Effector memory CD4-positive, alpha-beta T cell (primary cell): Measurements from ENCODE around the gene ENOX1.

Experiments used
- DNase-seq, 3 donors: peaks; one replicate each; pipeline ENCODE4 v3.0.0-alpha.2; 2020
- H3K27ac ChIP-seq: 2 replicates; pipeline ENCODE4 v1.7.0; 2013; ENCODE audit warnings: mild to moderate bottlenecking, low read length, moderate library complexity; ENCODE audit not compliant: insufficient read depth, poor library complexity, severe bottlenecking
- H3K27me3 ChIP-seq: replicated peaks from 2 replicates; pipeline ENCODE4 v1.7.0; 2013; ENCODE audit warnings: mild to moderate bottlenecking, low read length; ENCODE audit not compliant: insufficient read depth, control insufficient read depth, poor library complexity, severe bottlenecking
- H3K36me3 ChIP-seq: 2 replicates; pipeline ENCODE4 v1.7.0; 2013; ENCODE audit warnings: mild to moderate bottlenecking, low read length, moderate library complexity; ENCODE audit not compliant: control insufficient read depth, insufficient read depth
- H3K4me1 ChIP-seq: 2 replicates; pipeline ENCODE4 v1.7.0; 2013; ENCODE audit warnings: low read length, mild to moderate bottlenecking; ENCODE audit not compliant: control insufficient read depth, insufficient read depth, poor library complexity, severe bottlenecking
- H3K4me3 ChIP-seq: 2 replicates; pipeline ENCODE4 v1.7.0; 2013; ENCODE audit warnings: low read length, low read depth, mild to moderate bottlenecking; ENCODE audit not compliant: insufficient read depth, poor library complexity, severe bottlenecking
- H3K9me3 ChIP-seq: 2 replicates; pipeline ENCODE4 v1.7.0; 2013; ENCODE audit warnings: mild to moderate bottlenecking, low read length, moderate library complexity; ENCODE audit not compliant: control insufficient read depth

Gene ENOX1

GRCh38 chr13:43441899-43442499 is 344.8 kb downstream of the ENOX1 start:
- H3K27ac ChIP-seq: no peak overlapping the region
- DNase-seq: no peak
- H3K27me3 ChIP-seq: no peaks in the 10 kb centered on the region
- H3K36me3 ChIP-seq: no peaks in the 10 kb centered on the region
- H3K4me1 ChIP-seq: no peaks in the 10 kb centered on the region
- no peaks in the 10 kb centered on the region for H3K9me3 ChIP-seq
- H3K4me3 ChIP-seq: no peak overlapping the region

- H3K4me3 ChIP-seq: no peak overlapping the region
- no peaks in the 10 kb centered on the region for H3K4me1 ChIP-seq
- DNase-seq: no peak
- no peak overlapping the region for H3K27ac ChIP-seq
- no peaks in the 10 kb centered on the region for H3K36me3 ChIP-seq
- no peaks in the 10 kb centered on the region for H3K9me3 ChIP-seq
- H3K27me3 ChIP-seq: no peaks in the 10 kb centered on the region
Observed at GRCh38 chr13:43441464-43441863, 345.3 kb downstream of the ENOX1 start.

- no peaks in the 10 kb centered on the region for H3K27me3 ChIP-seq
- H3K9me3 ChIP-seq: no peaks in the 10 kb centered on the region
- H3K4me1 ChIP-seq: no peaks in the 10 kb centered on the region
- H3K36me3 ChIP-seq: no peaks in the 10 kb centered on the region
- no peak overlapping the region for H3K27ac ChIP-seq
- DNase-seq: no peak
- no peak overlapping the region for H3K4me3 ChIP-seq
Observed at GRCh38 chr13:43434191-43434590, 352.6 kb downstream of the ENOX1 start.

DNA sequence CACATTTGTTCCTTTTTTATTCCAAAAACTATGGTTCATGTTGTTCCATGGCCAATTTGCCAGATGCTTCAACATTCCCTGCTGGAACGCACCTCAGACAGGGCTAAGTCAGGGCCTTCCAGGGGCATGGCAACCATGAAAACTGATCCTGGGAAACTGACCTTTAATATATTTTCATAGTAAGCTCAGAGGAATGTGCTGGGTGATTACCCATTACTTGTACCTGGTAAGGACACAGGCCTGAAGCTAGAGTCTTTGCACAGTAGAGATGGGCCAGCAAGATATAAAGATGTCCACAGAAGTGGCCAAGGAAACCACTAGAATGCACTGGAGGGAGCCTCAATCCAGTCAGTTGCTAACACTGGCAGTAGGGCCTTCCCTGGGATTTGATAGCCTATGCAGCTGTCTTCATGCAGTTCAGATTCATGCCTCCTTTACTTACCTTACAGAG is 353.1 kb downstream of the ENOX1 start:
- H3K9me3 ChIP-seq: no peaks in the 10 kb centered on the region
- H3K4me3 ChIP-seq: no peak overlapping the region
- H3K36me3 ChIP-seq: no peaks in the 10 kb centered on the region
- no peak for DNase-seq
- H3K4me1 ChIP-seq: no peaks in the 10 kb centered on the region
- no peaks in the 10 kb centered on the region for H3K27me3 ChIP-seq
- no peak overlapping the region for H3K27ac ChIP-seq

- Histone ChIP-seq H3K27ac (no peak overlapping the region), H3K36me3 (no peaks in the 10 kb centered on the region), H3K9me3 (no peaks in the 10 kb centered on the region), H3K27me3 (no peaks in the 10 kb centered on the region), H3K4me1 (no peaks in the 10 kb centered on the region), H3K4me3 (no peak overlapping the region)
- DNase-seq: no peak
Observed at GRCh38 chr13:43432958-43433357, 353.8 kb downstream of the ENOX1 start.

DNA sequence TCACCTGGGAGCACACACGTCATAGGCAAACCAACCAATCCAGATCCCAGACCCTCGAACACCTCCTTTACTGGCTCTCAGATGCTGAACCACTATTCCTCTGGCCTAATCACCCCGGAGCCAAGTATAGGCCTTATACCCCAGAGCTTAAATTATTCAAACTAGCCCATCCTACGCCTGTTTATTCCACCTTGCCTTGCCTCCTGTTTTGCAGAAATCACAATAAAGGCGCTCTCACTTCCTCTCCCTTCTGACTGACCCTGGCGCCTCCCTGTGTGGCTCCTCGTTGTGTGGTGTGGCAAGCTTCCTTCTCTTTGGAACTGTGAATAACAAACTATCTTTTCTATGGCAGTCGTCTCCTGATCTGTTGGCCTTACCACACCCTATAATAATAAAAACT is 354.9 kb downstream of the ENOX1 start:
- Histone ChIP-seq H3K27ac (no peak overlapping the region), H3K4me1 (no peaks in the 10 kb centered on the region), H3K4me3 (no peak overlapping the region), H3K36me3 (no peaks in the 10 kb centered on the region), H3K9me3 (no peaks in the 10 kb centered on the region), H3K27me3 (no peaks in the 10 kb centered on the region)
- DNase-seq: no peak

DNA sequence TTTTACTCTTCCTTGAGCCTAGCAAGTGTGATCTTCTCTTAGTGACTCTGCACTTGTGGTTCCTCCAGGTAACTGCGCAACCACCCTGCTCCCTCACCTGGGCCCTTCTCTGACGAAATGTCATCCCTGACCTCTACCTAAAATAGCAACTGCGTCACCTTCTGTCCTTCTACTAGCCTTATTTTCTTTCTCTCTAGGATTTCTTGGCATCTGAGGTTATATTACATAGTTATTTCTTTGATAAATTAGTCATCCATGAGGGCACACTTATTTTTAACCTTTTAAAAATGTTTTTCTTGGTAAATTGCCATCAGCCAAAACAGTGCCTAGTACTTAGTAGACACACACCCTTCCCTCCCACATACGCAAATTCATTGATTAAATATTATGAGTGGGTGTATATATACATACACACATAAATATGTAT is 355.5 kb downstream of the ENOX1 start:
- Histone ChIP-seq H3K36me3 (no peaks in the 10 kb centered on the region), H3K27ac (no peak overlapping the region), H3K27me3 (no peaks in the 10 kb centered on the region), H3K4me1 (no peaks in the 10 kb centered on the region), H3K9me3 (no peaks in the 10 kb centered on the region), H3K4me3 (no peak overlapping the region)
- DNase-seq: no peak

- H3K27ac ChIP-seq: no peak overlapping the region
- H3K27me3 ChIP-seq: no peaks in the 10 kb centered on the region
- no peak for DNase-seq
- no peak overlapping the region for H3K4me3 ChIP-seq
- H3K36me3 ChIP-seq: no peaks in the 10 kb centered on the region
- H3K4me1 ChIP-seq: no peaks in the 10 kb centered on the region
- no peaks in the 10 kb centered on the region for H3K9me3 ChIP-seq
Observed at GRCh38 chr13:43428545-43429296, 358.1 kb downstream of the ENOX1 start.

- no peak for DNase-seq
- no peaks in the 10 kb centered on the region for H3K4me1 ChIP-seq
- H3K36me3 ChIP-seq: no peaks in the 10 kb centered on the region
- no peaks in the 10 kb centered on the region for H3K9me3 ChIP-seq
- H3K27ac ChIP-seq: no peak overlapping the region
- no peaks in the 10 kb centered on the region for H3K27me3 ChIP-seq
- no peak overlapping the region for H3K4me3 ChIP-seq
Observed at GRCh38 chr13:43426355-43426754, 360.4 kb downstream of the ENOX1 start.

DNA sequence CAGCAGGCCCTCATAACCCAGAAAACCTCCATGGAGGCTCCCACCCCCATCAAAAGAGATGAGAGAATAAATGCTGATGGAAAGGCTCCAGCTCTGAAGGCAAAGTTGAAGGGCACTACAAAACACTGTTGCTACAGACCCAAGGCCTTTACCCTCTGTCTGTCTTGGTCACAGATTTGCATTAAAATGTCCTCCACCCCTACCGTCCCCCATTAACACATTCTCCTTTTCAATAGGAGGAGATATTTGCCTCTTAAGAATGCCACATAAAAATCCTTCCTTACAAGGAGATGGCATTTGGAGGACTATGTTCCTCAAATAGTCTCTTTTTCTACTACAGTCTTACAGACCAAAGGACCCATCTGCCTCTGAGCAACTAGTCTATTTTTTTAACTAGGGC is 361.5 kb downstream of the ENOX1 start:
- Histone ChIP-seq H3K4me1 (no peaks in the 10 kb centered on the region), H3K27ac (no peak overlapping the region), H3K27me3 (no peaks in the 10 kb centered on the region), H3K4me3 (no peak overlapping the region), H3K36me3 (no peaks in the 10 kb centered on the region), H3K9me3 (no peaks in the 10 kb centered on the region)
- DNase-seq: no peak
